Measurements from ENCODE around the gene KLHL29. TPM values are rescaled to one million over a fixed set of nuclear protein-coding genes. Genes with fewer than 3 reads are reported as not detected.

The KLHL29 gene
- total RNA-seq, 1 experiment from 2014 or later, result 16.7 TPM

GRCh38 chr2:23425885-23426262 is 40.9 kb downstream of the KLHL29 start:
- Histone ChIP-seq H3K4me1 (ENCODE audit: control insufficient read depth in 1 of 2, insufficient read depth in 2 of 2, low read length in 2 of 2) (peaks cover 0 to 4% of the 10 kb centered on the region in 2 experiments; a peak in 1 of 4 replicates), H2AFZ (ENCODE audit: low read depth, low read length, poor library complexity, severe bottlenecking) (no peak overlapping the region), H3K4me2 (ENCODE audit: low read length) (no peak overlapping the region), H3K9me2 (ENCODE audit: insufficient read depth) (no peaks in the 10 kb centered on the region), H3K27ac (ENCODE audit: low read depth, low read length) (no peak overlapping the region), H3K9ac (ENCODE audit: low read length) (no peak overlapping the region), H3K79me2 (ENCODE audit: insufficient read depth, low read length) (peaks cover 15% of the 10 kb centered on the region; the same call in 1 of the 2 replicates), H3K4me3 (replicated peaks in 1 of 2; ENCODE audit: low read depth in 1 of 2, low read length in 2 of 2) (no peak overlapping the region), H3K36me3 (ENCODE audit: control insufficient read depth in 1 of 2, insufficient read depth in 2 of 2, low read length in 2 of 2) (no peaks in the 10 kb centered on the region), H3K9me3 (ENCODE audit: control insufficient read depth in 1 of 2, insufficient read depth in 1 of 2, low read depth in 1 of 2, low read length in 2 of 2) (no peaks in the 10 kb centered on the region), H3K27me3 (ENCODE audit: insufficient read depth, low read length) (no peaks in the 10 kb centered on the region), H4K20me1 (ENCODE audit: insufficient read depth) (no peaks in the 10 kb centered on the region)
- intact Hi-C loops (cut with micrococcal nuclease), result no loop called here
- ChIA-PET RAD21 (ENCODE audit: low non-redundant PET in 1 of 2, low total read pairs in 2 of 2, uncharacterized antibody in 2 of 2, unreplicated experiment in 2 of 2) (no interaction called here), CTCF (no interaction called here), POLR2A (no interaction called here)
- ATAC-seq (peak; percentile 40; the same call in 1 of the 2 replicates), DNase-seq (ENCODE audit: low read depth, low spot score) (no peak)
- no TSS peak for BruUV-seq (replicated peaks)
- no peak for TF ChIP-seq CEBPB (IDR thresholded peaks at IDR 0.05; ENCODE audit: low read depth)
- TF ChIP-seq CBX3 (IDR thresholded peaks at IDR 0.05; ENCODE audit: low read depth), result no peak
- no peak for TF ChIP-seq TCF7L2 (IDR thresholded peaks at IDR 0.05; ENCODE audit: borderline replicate concordance, extremely low read depth, insufficient read depth, insufficient read length)
- TF ChIP-seq JUND (IDR thresholded peaks at IDR 0.05), result no peak
- TF ChIP-seq POLR2AphosphoS5 (IDR thresholded peaks at IDR 0.05; ENCODE audit: low read depth, low read length), result no peak
- no peak for TF ChIP-seq YY1 (IDR thresholded peaks at IDR 0.05; ENCODE audit: extremely low read depth, insufficient replicate concordance, low read depth, low read length)
- no peak for TF ChIP-seq ELF1 (IDR thresholded peaks at IDR 0.05; ENCODE audit: borderline replicate concordance, low read depth)
- no peak for TF ChIP-seq CTCF (IDR thresholded peaks at IDR 0.05 in 2 of 3, conservative IDR thresholded peaks at IDR 0.05 in 1 of 3; ENCODE audit: borderline replicate concordance in 1 of 3, insufficient read depth in 1 of 3, low read depth in 2 of 3, low read length in 2 of 3)
